Measurements from ENCODE around the gene PLXNA4.

Gene PLXNA4

GRCh38 chr7:132355048-132355447 lies 221.2 kb downstream of the PLXNA4 start:
- Histone ChIP-seq H3K9ac (ENCODE audit: low read length) (no peak overlapping the region), H3K27ac (ENCODE audit: low read length) (no peak overlapping the region), H3K36me3 (replicated peaks; ENCODE audit: low read depth, low read length) (no peaks in the 10 kb centered on the region), H3K4me3 (ENCODE audit: low read length) (no peak overlapping the region), H3K4me1 (ENCODE audit: low read length) (no peaks in the 10 kb centered on the region), H3K27me3 (ENCODE audit: low read depth, low read length) (peaks cover 66% of the 10 kb centered on the region), H2AFZ (ENCODE audit: low read depth, low read length) (no peak overlapping the region), H3K79me2 (ENCODE audit: low read length) (no peaks in the 10 kb centered on the region), H3K4me2 (ENCODE audit: low read length) (no peak overlapping the region), H3K9me3 (ENCODE audit: insufficient read depth, low read length) (no peaks in the 10 kb centered on the region), H4K20me1 (ENCODE audit: insufficient read depth, low read length) (no peaks in the 10 kb centered on the region)
- TF ChIP-seq CTCF (IDR thresholded peaks at IDR 0.05; ENCODE audit: low read depth, low read length): no peak
- TF ChIP-seq EZH2phosphoT487 (IDR thresholded peaks at IDR 0.05; ENCODE audit: low read depth): no peak

- H3K36me3 ChIP-seq (replicated peaks; ENCODE audit: low read depth, low read length): no peaks in the 10 kb centered on the region
- H3K4me1 ChIP-seq (ENCODE audit: low read length): no peaks in the 10 kb centered on the region
- no peak overlapping the region for H3K9ac ChIP-seq (ENCODE audit: low read length)
- no peak for TF ChIP-seq EZH2phosphoT487 (IDR thresholded peaks at IDR 0.05; ENCODE audit: low read depth)
- no peak for TF ChIP-seq CTCF (IDR thresholded peaks at IDR 0.05; ENCODE audit: low read depth, low read length)
- H4K20me1 ChIP-seq (ENCODE audit: insufficient read depth, low read length): no peaks in the 10 kb centered on the region
- no peaks in the 10 kb centered on the region for H3K9me3 ChIP-seq (ENCODE audit: insufficient read depth, low read length)
- no peak overlapping the region for H2AFZ ChIP-seq (ENCODE audit: low read depth, low read length)
- H3K4me2 ChIP-seq (ENCODE audit: low read length): no peak overlapping the region
- no peak overlapping the region for H3K27ac ChIP-seq (ENCODE audit: low read length)
- H3K79me2 ChIP-seq (ENCODE audit: low read length): no peaks in the 10 kb centered on the region
- peaks cover 66% of the 10 kb centered on the region for H3K27me3 ChIP-seq (ENCODE audit: low read depth, low read length)
- no peak overlapping the region for H3K4me3 ChIP-seq (ENCODE audit: low read length)
Observed at GRCh38 chr7:132354527-132354926, 221.7 kb downstream of the PLXNA4 start.

- H3K9ac ChIP-seq (ENCODE audit: low read length): no peak overlapping the region
- H3K4me3 ChIP-seq (ENCODE audit: low read length): no peak overlapping the region
- no peaks in the 10 kb centered on the region for H3K4me1 ChIP-seq (ENCODE audit: low read length)
- no peaks in the 10 kb centered on the region for H3K79me2 ChIP-seq (ENCODE audit: low read length)
- no peak overlapping the region for H3K4me2 ChIP-seq (ENCODE audit: low read length)
- no peaks in the 10 kb centered on the region for H4K20me1 ChIP-seq (ENCODE audit: insufficient read depth, low read length)
- H2AFZ ChIP-seq (ENCODE audit: low read depth, low read length): no peak overlapping the region
- H3K36me3 ChIP-seq (replicated peaks; ENCODE audit: low read depth, low read length): no peaks in the 10 kb centered on the region
- H3K27me3 ChIP-seq (ENCODE audit: low read depth, low read length): peaks cover 66% of the 10 kb centered on the region
- H3K9me3 ChIP-seq (ENCODE audit: insufficient read depth, low read length): no peaks in the 10 kb centered on the region
- H3K27ac ChIP-seq (ENCODE audit: low read length): no peak overlapping the region
- no peak for TF ChIP-seq CTCF (IDR thresholded peaks at IDR 0.05; ENCODE audit: low read depth, low read length)
- no peak for TF ChIP-seq EZH2phosphoT487 (IDR thresholded peaks at IDR 0.05; ENCODE audit: low read depth)
Observed at GRCh38 chr7:132353936-132354335, 222.3 kb downstream of the PLXNA4 start.

- Histone ChIP-seq H3K4me2 (ENCODE audit: low read length) (no peak overlapping the region), H3K9ac (ENCODE audit: low read length) (no peak overlapping the region), H3K36me3 (replicated peaks; ENCODE audit: low read depth, low read length) (no peaks in the 10 kb centered on the region), H3K27me3 (ENCODE audit: low read depth, low read length) (peaks cover 66% of the 10 kb centered on the region), H3K9me3 (ENCODE audit: insufficient read depth, low read length) (no peaks in the 10 kb centered on the region), H3K4me3 (ENCODE audit: low read length) (no peak overlapping the region), H3K27ac (ENCODE audit: low read length) (no peak overlapping the region), H4K20me1 (ENCODE audit: insufficient read depth, low read length) (no peaks in the 10 kb centered on the region), H2AFZ (ENCODE audit: low read depth, low read length) (no peak overlapping the region), H3K79me2 (ENCODE audit: low read length) (no peaks in the 10 kb centered on the region), H3K4me1 (ENCODE audit: low read length) (no peaks in the 10 kb centered on the region)
- TF ChIP-seq EZH2phosphoT487 (IDR thresholded peaks at IDR 0.05; ENCODE audit: low read depth) (no peak), CTCF (IDR thresholded peaks at IDR 0.05; ENCODE audit: low read depth, low read length) (no peak)
Observed at GRCh38 chr7:132352800-132353199, 223.5 kb downstream of the PLXNA4 start.
